Measurements from ENCODE around the gene GTF3C2.

GTF3C2 gene

GRCh38 chr2:27297195-27297594 lies 59.4 kb downstream of the GTF3C2 start:
- H3K4me3 ChIP-seq (ENCODE audit: low read length, poor library complexity, severe bottlenecking) = no peak overlapping the region
- no peak overlapping the region for H3K4me2 ChIP-seq (ENCODE audit: low read depth, low read length, poor library complexity, severe bottlenecking)
- H3F3A ChIP-seq (ENCODE audit: low read depth) = no peaks in the 10 kb centered on the region
- no peaks in the 10 kb centered on the region for H3K79me2 ChIP-seq (ENCODE audit: insufficient read depth, low read length)
- no peaks in the 10 kb centered on the region for H3K9me2 ChIP-seq (replicated peaks; ENCODE audit: low read depth, low read length)
- no peaks in the 10 kb centered on the region for H3K27me3 ChIP-seq (ENCODE audit: insufficient read depth, low read length, poor library complexity, severe bottlenecking)
- H4K20me1 ChIP-seq (ENCODE audit: insufficient read depth, low read length, poor library complexity, severe bottlenecking) = no peaks in the 10 kb centered on the region
- no peaks in the 10 kb centered on the region for H3K4me1 ChIP-seq (ENCODE audit: insufficient read depth, low read length, poor library complexity, severe bottlenecking)
- no peak overlapping the region for H2AFZ ChIP-seq (ENCODE audit: low read length)
- no peaks in the 10 kb centered on the region for H3K36me3 ChIP-seq (ENCODE audit: insufficient read depth, low read length)
- TF ChIP-seq EZH2phosphoT487 (IDR thresholded peaks at IDR 0.05; ENCODE audit: borderline replicate concordance) = no peak
- TF ChIP-seq, protein P1, sequence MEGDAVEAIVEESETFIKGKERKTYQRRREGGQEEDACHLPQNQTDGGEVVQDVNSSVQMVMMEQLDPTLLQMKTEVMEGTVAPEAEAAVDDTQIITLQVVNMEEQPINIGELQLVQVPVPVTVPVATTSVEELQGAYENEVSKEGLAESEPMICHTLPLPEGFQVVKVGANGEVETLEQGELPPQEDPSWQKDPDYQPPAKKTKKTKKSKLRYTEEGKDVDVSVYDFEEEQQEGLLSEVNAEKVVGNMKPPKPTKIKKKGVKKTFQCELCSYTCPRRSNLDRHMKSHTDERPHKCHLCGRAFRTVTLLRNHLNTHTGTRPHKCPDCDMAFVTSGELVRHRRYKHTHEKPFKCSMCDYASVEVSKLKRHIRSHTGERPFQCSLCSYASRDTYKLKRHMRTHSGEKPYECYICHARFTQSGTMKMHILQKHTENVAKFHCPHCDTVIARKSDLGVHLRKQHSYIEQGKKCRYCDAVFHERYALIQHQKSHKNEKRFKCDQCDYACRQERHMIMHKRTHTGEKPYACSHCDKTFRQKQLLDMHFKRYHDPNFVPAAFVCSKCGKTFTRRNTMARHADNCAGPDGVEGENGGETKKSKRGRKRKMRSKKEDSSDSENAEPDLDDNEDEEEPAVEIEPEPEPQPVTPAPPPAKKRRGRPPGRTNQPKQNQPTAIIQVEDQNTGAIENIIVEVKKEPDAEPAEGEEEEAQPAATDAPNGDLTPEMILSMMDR (conservative IDR thresholded peaks at IDR 0.05; ENCODE audit: low read length) = no peak
- H3K9ac ChIP-seq (ENCODE audit: low read depth, low read length, poor library complexity, severe bottlenecking) = no peak overlapping the region
- no peaks in the 10 kb centered on the region for H3K9me3 ChIP-seq (ENCODE audit: insufficient read depth, low read depth, low read length)

GRCh38 chr2:27296481-27296880 lies 60.1 kb downstream of the GTF3C2 start:
- TF ChIP-seq, protein P1 (conservative IDR thresholded peaks at IDR 0.05; ENCODE audit: low read length) = no peak
- no peak for TF ChIP-seq EZH2phosphoT487 (IDR thresholded peaks at IDR 0.05; ENCODE audit: borderline replicate concordance)
- H3K9ac ChIP-seq (ENCODE audit: low read depth, low read length, poor library complexity, severe bottlenecking) = no peak overlapping the region

GRCh38 chr2:27294928-27295327 lies 61.6 kb downstream of the GTF3C2 start:
- Histone ChIP-seq H3K9me3 (ENCODE audit: insufficient read depth, low read depth, low read length) (no peaks in the 10 kb centered on the region), H3K27me3 (ENCODE audit: insufficient read depth, low read length, poor library complexity, severe bottlenecking) (no peaks in the 10 kb centered on the region), H3K4me1 (ENCODE audit: insufficient read depth, low read length, poor library complexity, severe bottlenecking) (no peaks in the 10 kb centered on the region), H3K79me2 (ENCODE audit: insufficient read depth, low read length) (no peaks in the 10 kb centered on the region), H3K4me2 (ENCODE audit: low read depth, low read length, poor library complexity, severe bottlenecking) (no peak overlapping the region), H3K4me3 (ENCODE audit: low read length, poor library complexity, severe bottlenecking) (no peak overlapping the region), H3K9me2 (replicated peaks; ENCODE audit: low read depth, low read length) (no peaks in the 10 kb centered on the region), H3F3A (ENCODE audit: low read depth) (no peaks in the 10 kb centered on the region), H4K20me1 (ENCODE audit: insufficient read depth, low read length, poor library complexity, severe bottlenecking) (no peaks in the 10 kb centered on the region), H3K36me3 (ENCODE audit: insufficient read depth, low read length) (no peaks in the 10 kb centered on the region), H3K9ac (ENCODE audit: low read depth, low read length, poor library complexity, severe bottlenecking) (no peak overlapping the region), H2AFZ (ENCODE audit: low read length) (no peak overlapping the region)
- TF ChIP-seq, protein P1 (conservative IDR thresholded peaks at IDR 0.05; ENCODE audit: low read length) = no peak
- no peak for TF ChIP-seq EZH2phosphoT487 (IDR thresholded peaks at IDR 0.05; ENCODE audit: borderline replicate concordance)

More at GRCh38 chr2:27296481-27296880, 60.1 kb downstream of the GTF3C2 start:
- no peaks in the 10 kb centered on the region for H3K36me3 ChIP-seq (ENCODE audit: insufficient read depth, low read length)
- no peaks in the 10 kb centered on the region for H3K4me1 ChIP-seq (ENCODE audit: insufficient read depth, low read length, poor library complexity, severe bottlenecking)
- H3K4me2 ChIP-seq (ENCODE audit: low read depth, low read length, poor library complexity, severe bottlenecking) = no peak overlapping the region
- H2AFZ ChIP-seq (ENCODE audit: low read length) = no peak overlapping the region
- no peaks in the 10 kb centered on the region for H3K27me3 ChIP-seq (ENCODE audit: insufficient read depth, low read length, poor library complexity, severe bottlenecking)
- no peaks in the 10 kb centered on the region for H3K9me3 ChIP-seq (ENCODE audit: insufficient read depth, low read depth, low read length)
- H4K20me1 ChIP-seq (ENCODE audit: insufficient read depth, low read length, poor library complexity, severe bottlenecking) = no peaks in the 10 kb centered on the region
- H3K4me3 ChIP-seq (ENCODE audit: low read length, poor library complexity, severe bottlenecking) = no peak overlapping the region
- H3K79me2 ChIP-seq (ENCODE audit: insufficient read depth, low read length) = no peaks in the 10 kb centered on the region
- no peaks in the 10 kb centered on the region for H3K9me2 ChIP-seq (replicated peaks; ENCODE audit: low read depth, low read length)
- H3F3A ChIP-seq (ENCODE audit: low read depth) = no peaks in the 10 kb centered on the region

Measured in Loucy (cell line).